ENCODE results near the gene MYEF2.

DNA sequence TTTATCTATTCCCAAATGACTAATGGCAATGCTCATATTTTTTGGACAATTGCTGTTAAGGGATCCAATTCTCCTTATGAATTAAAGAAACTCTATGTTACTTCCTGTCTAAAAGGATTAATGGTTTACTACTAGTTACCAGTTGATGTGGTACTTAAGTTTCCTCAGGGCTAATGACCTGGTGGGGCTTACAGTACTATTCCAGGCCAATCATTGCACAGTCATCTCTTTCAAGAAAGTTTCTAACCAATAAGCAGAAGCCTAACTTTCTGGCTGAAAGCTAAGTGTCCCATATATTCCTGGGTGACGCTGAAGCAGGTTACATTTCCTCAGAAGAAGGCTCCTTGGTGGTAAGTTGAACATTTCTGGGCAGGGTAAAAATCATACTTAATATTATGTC is 27.9 kb upstream of the MYEF2 start, which contains the start of gene SLC12A1:
- TF ChIP-seq, protein P1, sequence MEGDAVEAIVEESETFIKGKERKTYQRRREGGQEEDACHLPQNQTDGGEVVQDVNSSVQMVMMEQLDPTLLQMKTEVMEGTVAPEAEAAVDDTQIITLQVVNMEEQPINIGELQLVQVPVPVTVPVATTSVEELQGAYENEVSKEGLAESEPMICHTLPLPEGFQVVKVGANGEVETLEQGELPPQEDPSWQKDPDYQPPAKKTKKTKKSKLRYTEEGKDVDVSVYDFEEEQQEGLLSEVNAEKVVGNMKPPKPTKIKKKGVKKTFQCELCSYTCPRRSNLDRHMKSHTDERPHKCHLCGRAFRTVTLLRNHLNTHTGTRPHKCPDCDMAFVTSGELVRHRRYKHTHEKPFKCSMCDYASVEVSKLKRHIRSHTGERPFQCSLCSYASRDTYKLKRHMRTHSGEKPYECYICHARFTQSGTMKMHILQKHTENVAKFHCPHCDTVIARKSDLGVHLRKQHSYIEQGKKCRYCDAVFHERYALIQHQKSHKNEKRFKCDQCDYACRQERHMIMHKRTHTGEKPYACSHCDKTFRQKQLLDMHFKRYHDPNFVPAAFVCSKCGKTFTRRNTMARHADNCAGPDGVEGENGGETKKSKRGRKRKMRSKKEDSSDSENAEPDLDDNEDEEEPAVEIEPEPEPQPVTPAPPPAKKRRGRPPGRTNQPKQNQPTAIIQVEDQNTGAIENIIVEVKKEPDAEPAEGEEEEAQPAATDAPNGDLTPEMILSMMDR (IDR thresholded peaks at IDR 0.05), result no peak
- TF ChIP-seq POLR2AphosphoS5 (IDR thresholded peaks at IDR 0.05), result no peak
- TF ChIP-seq EP300 (IDR thresholded peaks at IDR 0.05; ENCODE audit: low read depth), result no peak
